GM23338 (cell line): ENCODE results near the gene SHISA9. TPM values are rescaled to one million over a fixed set of nuclear protein-coding genes. Genes with fewer than 3 reads are reported as not detected.

Experiments used
- ATAC-seq: fragments of 200-7000 bp; cut with Tn5 transposase; 3 replicates; pipeline ENCODE4 v1.9.1; 2020
- DNase-seq: peaks from one replicate; pipeline ENCODE4 v3.0.0-alpha.2; 2015; ENCODE audit warnings: low spot score
- H2AFZ ChIP-seq: fragments of 200-600 bp; sonication (generic); 2 replicates; pipeline ENCODE4 v1.8.0; 2016; ENCODE audit warnings: antibody characterized with exemption, mild to moderate bottlenecking, moderate library complexity
- H3F3A ChIP-seq: fragments of 200-600 bp; sonication (generic); replicated peaks from 2 replicates; pipeline ENCODE4 v1.8.0; 2017; ENCODE audit warnings: antibody characterized with exemption, mixed run types, low read depth
- H3K27ac ChIP-seq: fragments of 200-600 bp; sonication (generic); 2 replicates; pipeline ENCODE4 v1.6.1; 2016; ENCODE audit warnings: low read depth
- H3K27me3 ChIP-seq: fragments of 200-600 bp; sonication (generic); 2 replicates; pipeline ENCODE4 v1.8.0; 2016; ENCODE audit warnings: mild to moderate bottlenecking, mixed run types, moderate library complexity; ENCODE audit not compliant: insufficient read depth
- H3K36me3 ChIP-seq: fragments of 200-600 bp; sonication (generic); 2 replicates; pipeline ENCODE4 v1.8.0; 2016; ENCODE audit warnings: mild to moderate bottlenecking; ENCODE audit not compliant: insufficient read depth
- H3K4me1 ChIP-seq: fragments of 200-600 bp; sonication (generic); 2 replicates; pipeline ENCODE4 v1.8.0; 2016; ENCODE audit warnings: mild to moderate bottlenecking, moderate library complexity; ENCODE audit not compliant: insufficient read depth
- H3K4me2 ChIP-seq: fragments of 200-600 bp; sonication (generic); 2 replicates; pipeline ENCODE4 v1.7.1; 2017; ENCODE audit warnings: mixed run types
- H3K4me3 ChIP-seq: fragments of 200-600 bp; sonication (generic); 2 replicates; pipeline ENCODE4 v1.6.1; 2016; ENCODE audit warnings: mixed run types
- H3K79me2 ChIP-seq: fragments of 200-600 bp; sonication (generic); replicated peaks from 2 replicates; pipeline ENCODE4 v1.8.0; 2017; ENCODE audit warnings: mild to moderate bottlenecking; ENCODE audit not compliant: insufficient read depth
- H3K9me2 ChIP-seq: fragments of 200-600 bp; sonication (generic); 2 replicates; pipeline ENCODE4 v1.8.0; 2017; ENCODE audit not compliant: insufficient read depth
- H4K20me1 ChIP-seq: fragments of 200-600 bp; sonication (generic); replicated peaks from 2 replicates; pipeline ENCODE4 v1.8.0; 2017; ENCODE audit warnings: mild to moderate bottlenecking; ENCODE audit not compliant: insufficient read depth
- H3K27ac Mint-ChIP-seq: 2 replicates; pipeline ENCODE4 v1.8.0; 2020; ENCODE audit warnings: inconsistent platforms, mild to moderate bottlenecking, moderate library complexity, mixed read lengths
- H3K27me3 Mint-ChIP-seq: 3 replicates; pipeline ENCODE4 v1.8.0; 2022; ENCODE audit warnings: low read depth, mild to moderate bottlenecking, moderate library complexity, mixed read lengths, inconsistent platforms; ENCODE audit not compliant: insufficient read depth, poor library complexity
- H3K36me3 Mint-ChIP-seq: 3 replicates; pipeline ENCODE4 v1.8.0; 2021; ENCODE audit warnings: low read depth, mild to moderate bottlenecking, inconsistent platforms, moderate library complexity, mixed read lengths
- H3K4me1 Mint-ChIP-seq: 3 replicates; pipeline ENCODE4 v1.8.0; 2020; ENCODE audit warnings: mild to moderate bottlenecking, inconsistent platforms, mixed read lengths
- H3K4me3 Mint-ChIP-seq: 3 replicates; pipeline ENCODE4 v1.8.0; 2021; ENCODE audit warnings: moderate library complexity, mild to moderate bottlenecking, inconsistent platforms, mixed read lengths
- H3K9me3 Mint-ChIP-seq: 3 replicates; pipeline ENCODE4 v1.8.0; 2020; ENCODE audit warnings: moderate library complexity, mild to moderate bottlenecking, inconsistent platforms, mixed read lengths
- CREB1 ChIP-seq: fragments of 250-450 bp; sonication (Bioruptor Pico); IDR thresholded peaks from 2 replicates; pipeline ENCODE4 v1.5.0; 2020; ENCODE audit warnings: low read depth, mild to moderate bottlenecking, moderate library complexity
- NANOG ChIP-seq: IDR thresholded peaks from 2 replicates; pipeline ENCODE4 v1.6.1; 2016; ENCODE audit warnings: antibody characterized with exemption, borderline replicate concordance
- POLR2AphosphoS5 ChIP-seq: IDR thresholded peaks from 2 replicates; pipeline ENCODE4 v1.6.1; 2016; ENCODE audit warnings: antibody characterized with exemption, low read depth
- STAT1 ChIP-seq: IDR thresholded peaks from one replicate; pipeline ENCODE4 v1.6.1; 2016; ENCODE audit warnings: antibody characterized with exemption; ENCODE audit not compliant: unreplicated experiment
- ZNF114 ChIP-seq: fragments of 250-450 bp; sonication (Bioruptor Pico); IDR thresholded peaks from 2 replicates; pipeline ENCODE4 v1.5.0; 2020; ENCODE audit warnings: mild to moderate bottlenecking, moderate library complexity
- polyA plus RNA-seq: library from polyadenylated mRNA; unstranded; fragments of >200 nt; fragmentation: Nextera tagmentation; extraction: Ambion mirVana; gene quantifications from 2 replicates; pipeline ENCODE4 v1.2.1, GENCODE V29; 2016
- total RNA-seq: library from RNA; depleted of rRNA; stranded (reverse); fragments of >200 nt; shearing (Covaris generic); gene quantifications from 2 replicates; pipeline ENCODE4 v1.2.3, GENCODE V29; 2014
- TF ChIP-seq, protein P1 (sequence below): fragments of 250-450 bp; sonication (Bioruptor Pico); IDR thresholded peaks from 2 replicates; pipeline ENCODE4 v1.5.0; 2020; ENCODE audit warnings: mild to moderate bottlenecking, moderate library complexity

Gene SHISA9
- total and polyA plus RNA-seq, 2 experiments from 2014 or later, result 10.4 to 45.6 TPM

DNA sequence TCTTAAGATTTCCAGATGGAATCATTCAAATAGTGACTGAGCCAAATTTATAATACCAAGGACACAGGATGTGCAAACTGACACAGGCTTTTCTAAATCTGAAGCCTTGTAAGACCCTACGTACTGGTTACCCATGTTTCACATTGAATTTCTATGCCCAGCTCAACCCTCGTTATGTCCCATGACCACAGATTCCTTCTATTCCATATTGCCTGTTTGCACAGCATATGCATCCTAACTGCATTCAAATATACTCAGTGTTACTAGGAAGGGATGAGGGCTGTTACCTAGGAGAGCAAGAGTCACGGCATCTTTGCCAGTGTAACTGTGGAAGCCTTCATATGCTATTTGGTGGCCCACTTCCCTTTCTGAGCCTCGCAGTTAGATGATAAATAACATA, 305.2 kb downstream of the SHISA9 start (continued):
- TF ChIP-seq, protein P1, sequence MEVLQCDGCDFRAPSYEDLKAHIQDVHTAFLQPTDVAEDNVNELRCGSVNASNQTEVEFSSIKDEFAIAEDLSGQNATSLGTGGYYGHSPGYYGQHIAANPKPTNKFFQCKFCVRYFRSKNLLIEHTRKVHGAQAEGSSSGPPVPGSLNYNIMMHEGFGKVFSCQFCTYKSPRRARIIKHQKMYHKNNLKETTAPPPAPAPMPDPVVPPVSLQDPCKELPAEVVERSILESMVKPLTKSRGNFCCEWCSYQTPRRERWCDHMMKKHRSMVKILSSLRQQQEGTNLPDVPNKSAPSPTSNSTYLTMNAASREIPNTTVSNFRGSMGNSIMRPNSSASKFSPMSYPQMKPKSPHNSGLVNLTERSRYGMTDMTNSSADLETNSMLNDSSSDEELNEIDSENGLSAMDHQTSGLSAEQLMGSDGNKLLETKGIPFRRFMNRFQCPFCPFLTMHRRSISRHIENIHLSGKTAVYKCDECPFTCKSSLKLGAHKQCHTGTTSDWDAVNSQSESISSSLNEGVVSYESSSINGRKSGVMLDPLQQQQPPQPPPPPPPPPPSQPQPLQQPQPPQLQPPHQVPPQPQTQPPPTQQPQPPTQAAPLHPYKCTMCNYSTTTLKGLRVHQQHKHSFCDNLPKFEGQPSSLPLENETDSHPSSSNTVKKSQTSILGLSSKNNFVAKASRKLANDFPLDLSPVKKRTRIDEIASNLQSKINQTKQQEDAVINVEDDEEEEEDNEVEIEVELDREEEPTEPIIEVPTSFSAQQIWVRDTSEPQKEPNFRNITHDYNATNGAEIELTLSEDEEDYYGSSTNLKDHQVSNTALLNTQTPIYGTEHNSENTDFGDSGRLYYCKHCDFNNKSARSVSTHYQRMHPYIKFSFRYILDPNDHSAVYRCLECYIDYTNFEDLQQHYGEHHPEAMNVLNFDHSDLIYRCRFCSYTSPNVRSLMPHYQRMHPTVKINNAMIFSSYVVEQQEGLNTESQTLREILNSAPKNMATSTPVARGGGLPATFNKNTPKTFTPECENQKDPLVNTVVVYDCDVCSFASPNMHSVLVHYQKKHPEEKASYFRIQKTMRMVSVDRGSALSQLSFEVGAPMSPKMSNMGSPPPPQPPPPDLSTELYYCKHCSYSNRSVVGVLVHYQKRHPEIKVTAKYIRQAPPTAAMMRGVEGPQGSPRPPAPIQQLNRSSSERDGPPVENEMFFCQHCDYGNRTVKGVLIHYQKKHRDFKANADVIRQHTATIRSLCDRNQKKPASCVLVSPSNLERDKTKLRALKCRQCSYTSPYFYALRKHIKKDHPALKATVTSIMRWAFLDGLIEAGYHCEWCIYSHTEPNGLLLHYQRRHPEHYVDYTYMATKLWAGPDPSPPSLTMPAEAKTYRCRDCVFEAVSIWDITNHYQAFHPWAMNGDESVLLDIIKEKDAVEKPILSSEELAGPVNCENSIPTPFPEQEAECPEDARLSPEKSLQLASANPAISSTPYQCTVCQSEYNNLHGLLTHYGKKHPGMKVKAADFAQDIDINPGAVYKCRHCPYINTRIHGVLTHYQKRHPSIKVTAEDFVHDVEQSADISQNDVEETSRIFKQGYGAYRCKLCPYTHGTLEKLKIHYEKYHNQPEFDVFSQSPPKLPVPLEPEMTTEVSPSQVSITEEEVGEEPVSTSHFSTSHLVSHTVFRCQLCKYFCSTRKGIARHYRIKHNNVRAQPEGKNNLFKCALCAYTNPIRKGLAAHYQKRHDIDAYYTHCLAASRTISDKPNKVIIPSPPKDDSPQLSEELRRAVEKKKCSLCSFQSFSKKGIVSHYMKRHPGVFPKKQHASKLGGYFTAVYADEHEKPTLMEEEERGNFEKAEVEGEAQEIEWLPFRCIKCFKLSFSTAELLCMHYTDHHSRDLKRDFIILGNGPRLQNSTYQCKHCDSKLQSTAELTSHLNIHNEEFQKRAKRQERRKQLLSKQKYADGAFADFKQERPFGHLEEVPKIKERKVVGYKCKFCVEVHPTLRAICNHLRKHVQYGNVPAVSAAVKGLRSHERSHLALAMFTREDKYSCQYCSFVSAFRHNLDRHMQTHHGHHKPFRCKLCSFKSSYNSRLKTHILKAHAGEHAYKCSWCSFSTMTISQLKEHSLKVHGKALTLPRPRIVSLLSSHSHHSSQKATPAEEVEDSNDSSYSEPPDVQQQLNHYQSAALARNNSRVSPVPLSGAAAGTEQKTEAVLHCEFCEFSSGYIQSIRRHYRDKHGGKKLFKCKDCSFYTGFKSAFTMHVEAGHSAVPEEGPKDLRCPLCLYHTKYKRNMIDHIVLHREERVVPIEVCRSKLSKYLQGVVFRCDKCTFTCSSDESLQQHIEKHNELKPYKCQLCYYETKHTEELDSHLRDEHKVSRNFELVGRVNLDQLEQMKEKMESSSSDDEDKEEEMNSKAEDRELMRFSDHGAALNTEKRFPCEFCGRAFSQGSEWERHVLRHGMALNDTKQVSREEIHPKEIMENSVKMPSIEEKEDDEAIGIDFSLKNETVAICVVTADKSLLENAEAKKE (CRISPR knock-in tag), result no peak
- TF ChIP-seq ZNF114 (CRISPR knock-in tag) (no peak), POLR2AphosphoS5 (no peak), STAT1 (no peak)

GRCh38 chr16:13207151-13207550, 305.8 kb downstream of the SHISA9 start:
- Histone ChIP-seq H3K36me3 (no peaks in the 10 kb centered on the region; the same call in 1 of the 2 replicates), H3K4me1 (0 out of 2 replicates have a peak, but pooled peaks cover 5% of the 10 kb centered on the region), H3K9me2 (no peaks in the 10 kb centered on the region), H4K20me1 (no peaks in the 10 kb centered on the region; the same call in 1 of the 2 replicates), H2AFZ (no peak overlapping the region), H3F3A (no peaks in the 10 kb centered on the region), H3K4me3 (no peak overlapping the region), H3K4me2 (no peak overlapping the region), H3K27ac (no peak overlapping the region), H3K27me3 (no peaks in the 10 kb centered on the region), H3K79me2 (no peaks in the 10 kb centered on the region)
- Mint-ChIP-seq H3K4me1 (peaks cover 12% of the 10 kb centered on the region), H3K36me3 (peaks cover 7% of the 10 kb centered on the region; the same call in 2 of the 3 replicates), H3K4me3 (no peak overlapping the region), H3K27ac (no peak overlapping the region), H3K9me3 (no peaks in the 10 kb centered on the region), H3K27me3 (peaks cover 4% of the 10 kb centered on the region)
- ATAC-seq (no peak), DNase-seq (no peak)
- no peak for TF ChIP-seq CREB1 (CRISPR knock-in tag)
- TF ChIP-seq, protein P1 (CRISPR knock-in tag), result no peak
- TF ChIP-seq NANOG, result no peak
- TF ChIP-seq ZNF114 (CRISPR knock-in tag), result no peak
- TF ChIP-seq STAT1, result no peak
